Epithelial cell of proximal tubule (primary cell): ENCODE measurements around the gene MYPN. TPM values are rescaled to one million over a fixed set of nuclear protein-coding genes. Genes with fewer than 3 reads are reported as not detected.
"Not testable (repeated sequence)": the region's sequence is repeated elsewhere in the genome, so short reads cannot be mapped to it uniquely, and the experiment has no call there.

ENCODE experiments used
- DNase-seq: peaks from one replicate; pipeline ENCODE4 v3.0.0-alpha.2; 2011; ENCODE audit warnings: low read depth
- H3K4me3 ChIP-seq: 2 replicates; pipeline ENCODE4 v1.5.1; 2011; ENCODE audit warnings: low read depth, mild to moderate bottlenecking, low read length
- CTCF ChIP-seq: conservative IDR thresholded peaks from 2 replicates; pipeline ENCODE4 v1.5.1; 2012; ENCODE audit warnings: low read depth, mild to moderate bottlenecking, low read length
- total RNA-seq: library from RNA; depleted of rRNA; stranded (reverse); fragments of >200 nt; gene quantifications from 2 replicates; pipeline ENCODE4 v1.2.3, GENCODE V29; 2015

The MYPN gene
- total RNA-seq, 1 donor from 2014 or later, result 0.98 TPM

- DNase-seq, result no peak
- no peak overlapping the region for H3K4me3 ChIP-seq
- no peak for TF ChIP-seq CTCF
Observed at GRCh38 chr10:68239069-68239468, 129.8 kb downstream of the MYPN start.

GRCh38 chr10:68239596-68240150 is 130.4 kb downstream of the MYPN start:
- DNase-seq, result no peak
- TF ChIP-seq CTCF, result no peak
- H3K4me3 ChIP-seq, result no peak overlapping the region

- TF ChIP-seq CTCF, result no peak
- H3K4me3 ChIP-seq, result no peak overlapping the region
- no peak for DNase-seq
Observed at GRCh38 chr10:68242051-68242450, 132.8 kb downstream of the MYPN start.

- not testable (repeated sequence) for H3K4me3 ChIP-seq, DNase-seq
Observed at GRCh38 chr10:68246397-68246796, 137.1 kb downstream of the MYPN start.

GRCh38 chr10:68247931-68248330 is 138.6 kb downstream of the MYPN start:
- no peak for TF ChIP-seq CTCF
- DNase-seq, result no peak
- H3K4me3 ChIP-seq, result no peak overlapping the region

GRCh38 chr10:68249297-68249696 is 140.0 kb downstream of the MYPN start:
- H3K4me3 ChIP-seq, result no peak overlapping the region
- no peak for TF ChIP-seq CTCF
- DNase-seq, result no peak

GRCh38 chr10:68251151-68251550 is 141.9 kb downstream of the MYPN start:
- DNase-seq, result no peak
- H3K4me3 ChIP-seq, result no peak overlapping the region
- no peak for TF ChIP-seq CTCF
